Panc1 (cell line): ENCODE measurements around the gene DAB1. TPM values are rescaled to one million over a fixed set of nuclear protein-coding genes. Genes with fewer than 3 reads are reported as not detected.

Experiments
- ATAC-seq: fragments of 200-7000 bp; cut with Tn5 transposase; 2 replicates; pipeline ENCODE4 v1.9.1; 2020; ENCODE audit warnings: mild to moderate bottlenecking, moderate library complexity
- BruUV-seq: library from RNA; stranded (reverse); fragments of 400-500 nt; replicated peaks from 2 replicates; lab custom pipeline; 2021; lab: Mats Ljungman, UMichigan
- CTCF ChIA-PET: fragments of 300-600 bp; sonication (Branson Sonifier 250); formaldehyde crosslinking; loops from one replicate; lab custom pipeline; 2022; ENCODE audit warnings: antibody characterized with exemption; lab: Charles Lee
- POLR2A ChIA-PET: fragments of 300-600 bp; sonication (Branson Sonifier 250); formaldehyde crosslinking; loops from one replicate; lab custom pipeline; 2022; ENCODE audit warnings: antibody characterized with exemption; lab: Charles Lee
- DNase-seq: peaks from one replicate; pipeline ENCODE4 v3.0.0-alpha.2; 2010; ENCODE audit warnings: low read depth, low spot score
- H3K27ac ChIP-seq: 2 replicates; pipeline ENCODE4 v1.5.1; 2011; ENCODE audit warnings: mild to moderate bottlenecking, low read length, inconsistent platforms
- H3K27me3 ChIP-seq: fragments of 200-500 bp; sonication (Bioruptor generic); 2 replicates; pipeline ENCODE4 v1.6.0; 2014; ENCODE audit warnings: low read length, inconsistent platforms; ENCODE audit not compliant: control insufficient read depth, insufficient read depth
- H3K36me3 ChIP-seq: fragments of 200-500 bp; sonication (Bioruptor generic); 2 replicates; pipeline ENCODE4 v1.5.1; 2014; ENCODE audit warnings: inconsistent platforms, mild to moderate bottlenecking, low read length, moderate library complexity; ENCODE audit not compliant: control insufficient read depth, insufficient read depth
- H3K4me1 ChIP-seq: 2 replicates; pipeline ENCODE4 v1.5.1; 2011; ENCODE audit warnings: inconsistent platforms, mild to moderate bottlenecking, low read length, moderate library complexity; ENCODE audit not compliant: control insufficient read depth, insufficient read depth
- H3K4me3 ChIP-seq, 2 experiments: 2 replicates each; pipeline ENCODE4 v1.5.1; 2011 to 2012; ENCODE audit warnings: low read depth in 2 of 2, low read length in 2 of 2, mild to moderate bottlenecking in 2 of 2, inconsistent platforms in 1 of 2, moderate library complexity in 1 of 2
- H3K9me3 ChIP-seq: fragments of 200-500 bp; sonication (Bioruptor generic); 2 replicates; pipeline ENCODE4 v1.5.1; 2014; ENCODE audit warnings: low read depth, mild to moderate bottlenecking, inconsistent platforms, low read length, moderate library complexity; ENCODE audit not compliant: control insufficient read depth, insufficient read depth
- CTCF ChIP-seq: fragments of 450-650 bp; IDR thresholded peaks from 2 replicates; pipeline ENCODE4 v1.5.1; 2017; ENCODE audit warnings: mild to moderate bottlenecking
- POLR2AphosphoS5 ChIP-seq: IDR thresholded peaks from 2 replicates; pipeline ENCODE4 v1.6.1; 2012; ENCODE audit warnings: mild to moderate bottlenecking, low read depth, low read length, moderate library complexity
- SIN3A ChIP-seq: IDR thresholded peaks from 2 replicates; pipeline ENCODE4 v1.6.1; 2012; ENCODE audit warnings: low read depth, mild to moderate bottlenecking, low read length, moderate library complexity, borderline replicate concordance; ENCODE audit not compliant: insufficient read depth
- TCF7L2 ChIP-seq: IDR thresholded peaks from 2 replicates; pipeline ENCODE4 v1.6.1; 2011; ENCODE audit warnings: mild to moderate bottlenecking, low read depth, low read length, inconsistent platforms
- in situ Hi-C: cut with HindIII; loops from 2 replicates; pipeline ENCODE4 v1.10.0; 2016; ENCODE audit warnings: low sequenced_read_pairs, low pct_unique_long_range_greater_than_20kb
- intact Hi-C: fragments of 100-400 bp; cut with micrococcal nuclease; formaldehyde crosslinking; loops from one replicate; pipeline ENCODE4 v1.10.0; 2022; ENCODE audit not compliant: unreplicated experiment
- total RNA-seq: library from RNA; stranded (reverse); gene quantifications from one replicate; pipeline ENCODE4 v1.2.1, GENCODE V29; 2021; ENCODE audit not compliant: unreplicated experiment
- TF ChIP-seq, protein P1 (sequence below), 2 experiments: IDR thresholded peaks; 2 replicates each; pipeline ENCODE4 v1.6.1; 2011 to 2012; ENCODE audit warnings: low read depth in 2 of 2, control low read depth in 1 of 2, low read length in 1 of 2, mild to moderate bottlenecking in 1 of 2, moderate library complexity in 1 of 2; ENCODE audit not compliant: insufficient read depth in 1 of 2

DAB1 gene
- total RNA-seq, 1 experiment from 2014 or later, result 0.05 TPM

DNA sequence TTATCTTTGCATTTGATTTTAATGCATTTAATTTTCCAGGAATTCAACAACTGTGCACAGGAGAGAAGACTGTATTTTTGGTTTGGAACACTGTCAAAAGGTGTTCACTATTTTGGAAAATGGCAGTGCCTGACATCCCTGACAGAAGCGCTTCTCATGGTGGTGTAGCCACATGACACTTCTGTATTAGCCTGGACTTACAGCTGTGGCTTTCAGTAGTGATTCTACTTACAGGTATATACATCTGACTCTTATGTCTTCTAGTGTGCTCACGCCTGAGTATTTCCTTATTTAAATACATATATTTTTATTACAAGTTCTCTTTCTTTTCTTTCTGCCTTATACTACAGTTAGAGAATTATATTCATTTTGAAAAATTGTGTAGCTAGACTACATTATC, 405.7 kb downstream of the DAB1 start:
- Histone ChIP-seq H3K27me3 (no peaks in the 10 kb centered on the region), H3K36me3 (no peaks in the 10 kb centered on the region), H3K9me3 (no peaks in the 10 kb centered on the region), H3K4me1 (no peaks in the 10 kb centered on the region), H3K27ac (no peak overlapping the region), H3K4me3 (no peak overlapping the region)
- in situ Hi-C loops, result no loop called here
- BruUV-seq, result no TSS peak
- no peak for DNase-seq
- intact Hi-C loops, result no loop called here
- no peak for TF ChIP-seq TCF7L2
- 0 out of 2 replicates have a peak, but pooled peaks have one; percentile 16 for TF ChIP-seq CTCF
- no peak for TF ChIP-seq SIN3A
- CTCF ChIA-PET, result no interaction called here
- ATAC-seq, result no peak
- POLR2A ChIA-PET, result no interaction called here

- ChIA-PET CTCF (no interaction called here), POLR2A (no interaction called here)
- H3K4me3 ChIP-seq, result no peak overlapping the region
- H3K9me3 ChIP-seq, result no peaks in the 10 kb centered on the region
- H3K27me3 ChIP-seq, result no peaks in the 10 kb centered on the region
- no TSS peak for BruUV-seq
- ATAC-seq (no peak), DNase-seq (no peak)
- no peaks in the 10 kb centered on the region for H3K4me1 ChIP-seq
- in situ Hi-C loops (no loop called here), intact Hi-C loops (no loop called here)
- TF ChIP-seq POLR2AphosphoS5 (no peak), CTCF (peak; percentile 44)
- no peaks in the 10 kb centered on the region for H3K36me3 ChIP-seq
- no peak overlapping the region for H3K27ac ChIP-seq
Observed at GRCh38 chr1:57017717-57018116, 406.1 kb downstream of the DAB1 start.

- H3K4me3 ChIP-seq, result no peak overlapping the region
- intact Hi-C loops (no loop called here), in situ Hi-C loops (no loop called here)
- ATAC-seq, result no peak
- H3K36me3 ChIP-seq, result no peaks in the 10 kb centered on the region
- TF ChIP-seq, protein P1, sequence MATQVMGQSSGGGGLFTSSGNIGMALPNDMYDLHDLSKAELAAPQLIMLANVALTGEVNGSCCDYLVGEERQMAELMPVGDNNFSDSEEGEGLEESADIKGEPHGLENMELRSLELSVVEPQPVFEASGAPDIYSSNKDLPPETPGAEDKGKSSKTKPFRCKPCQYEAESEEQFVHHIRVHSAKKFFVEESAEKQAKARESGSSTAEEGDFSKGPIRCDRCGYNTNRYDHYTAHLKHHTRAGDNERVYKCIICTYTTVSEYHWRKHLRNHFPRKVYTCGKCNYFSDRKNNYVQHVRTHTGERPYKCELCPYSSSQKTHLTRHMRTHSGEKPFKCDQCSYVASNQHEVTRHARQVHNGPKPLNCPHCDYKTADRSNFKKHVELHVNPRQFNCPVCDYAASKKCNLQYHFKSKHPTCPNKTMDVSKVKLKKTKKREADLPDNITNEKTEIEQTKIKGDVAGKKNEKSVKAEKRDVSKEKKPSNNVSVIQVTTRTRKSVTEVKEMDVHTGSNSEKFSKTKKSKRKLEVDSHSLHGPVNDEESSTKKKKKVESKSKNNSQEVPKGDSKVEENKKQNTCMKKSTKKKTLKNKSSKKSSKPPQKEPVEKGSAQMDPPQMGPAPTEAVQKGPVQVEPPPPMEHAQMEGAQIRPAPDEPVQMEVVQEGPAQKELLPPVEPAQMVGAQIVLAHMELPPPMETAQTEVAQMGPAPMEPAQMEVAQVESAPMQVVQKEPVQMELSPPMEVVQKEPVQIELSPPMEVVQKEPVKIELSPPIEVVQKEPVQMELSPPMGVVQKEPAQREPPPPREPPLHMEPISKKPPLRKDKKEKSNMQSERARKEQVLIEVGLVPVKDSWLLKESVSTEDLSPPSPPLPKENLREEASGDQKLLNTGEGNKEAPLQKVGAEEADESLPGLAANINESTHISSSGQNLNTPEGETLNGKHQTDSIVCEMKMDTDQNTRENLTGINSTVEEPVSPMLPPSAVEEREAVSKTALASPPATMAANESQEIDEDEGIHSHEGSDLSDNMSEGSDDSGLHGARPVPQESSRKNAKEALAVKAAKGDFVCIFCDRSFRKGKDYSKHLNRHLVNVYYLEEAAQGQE (IDR thresholded peaks at IDR 0.05; ENCODE audit: insufficient read depth in 1 of 2, low read depth in 2 of 2, low read length in 1 of 2), result no peak
- TF ChIP-seq SIN3A (no peak), POLR2AphosphoS5 (no peak), TCF7L2 (no peak), CTCF (no peak)
- H3K4me1 ChIP-seq, result no peaks in the 10 kb centered on the region
- POLR2A ChIA-PET, result no interaction called here
- BruUV-seq, result no TSS peak
- H3K9me3 ChIP-seq, result no peaks in the 10 kb centered on the region
- CTCF ChIA-PET, result no interaction called here
- no peak for DNase-seq
- H3K27ac ChIP-seq, result no peak overlapping the region
- no peaks in the 10 kb centered on the region for H3K27me3 ChIP-seq
Observed at GRCh38 chr1:57017200-57017599, 406.7 kb downstream of the DAB1 start.
